IMR-90 (cell line): ENCODE data around the gene CPNE1. TPM values are rescaled to one million over a fixed set of nuclear protein-coding genes. Genes with fewer than 3 reads are reported as not detected.

Source experiments
- ATAC-seq: fragments of 200-7000 bp; cut with Tn5 transposase; 2 replicates; pipeline ENCODE4 v1.9.1; 2020; ENCODE audit warnings: low read depth, mild to moderate bottlenecking, moderate library complexity
- BruUV-seq: library from RNA; stranded (reverse); fragments of 400-500 nt; replicated peaks from 2 replicates; lab custom pipeline; 2021; lab: Mats Ljungman, UMichigan
- CTCF ChIA-PET: fragments of 300-600 bp; formaldehyde crosslinking; extraction: SDS; loops from one replicate; lab custom pipeline; 2021; ENCODE audit warnings: antibody characterized with exemption; lab: Yijun Ruan, JAX
- POLR2A ChIA-PET: fragments of 300-600 bp; sonication (Branson Sonifier 250); formaldehyde crosslinking; loops from one replicate; lab custom pipeline; 2022; ENCODE audit warnings: antibody characterized with exemption; ENCODE audit not compliant: unreplicated experiment; lab: Charles Lee
- DNase-seq: peaks from one replicate; pipeline ENCODE4 v3.0.0; 2013
- H2AFZ ChIP-seq: replicated peaks from 2 replicates; pipeline ENCODE3; 2013; ENCODE audit warnings: low read length, mild to moderate bottlenecking; ENCODE audit not compliant: poor library complexity
- H2AK5ac ChIP-seq: 2 replicates; pipeline ENCODE4 v1.6.1; 2013; ENCODE audit warnings: low read depth, low read length, inconsistent platforms
- H2AK9ac ChIP-seq: replicated peaks from 2 replicates; pipeline ENCODE3; 2013; ENCODE audit warnings: mild to moderate bottlenecking, low read depth, low read length, moderate library complexity; ENCODE audit not compliant: poor library complexity
- H2BK120ac ChIP-seq: 2 replicates; pipeline ENCODE4 v1.6.1; 2013; ENCODE audit warnings: low read depth, low read length, inconsistent platforms
- H2BK15ac ChIP-seq: 3 replicates; pipeline ENCODE4 v1.6.1; 2013; ENCODE audit warnings: low read depth, low read length, inconsistent platforms
- H2BK20ac ChIP-seq: 2 replicates; pipeline ENCODE4 v1.6.1; 2013; ENCODE audit warnings: low read depth, mild to moderate bottlenecking, inconsistent platforms, low read length, moderate library complexity
- H2BK5ac ChIP-seq: 2 replicates; pipeline ENCODE4 v1.6.1; 2013; ENCODE audit warnings: mild to moderate bottlenecking, low read depth, low read length, inconsistent platforms; ENCODE audit not compliant: poor library complexity, severe bottlenecking
- H3K14ac ChIP-seq: replicated peaks from 2 replicates; pipeline ENCODE4 v1.6.1; 2013; ENCODE audit warnings: low read depth, low read length, inconsistent platforms
- H3K18ac ChIP-seq: 2 replicates; pipeline ENCODE4 v1.6.1; 2013; ENCODE audit warnings: low read depth, low read length, control low read depth
- H3K23ac ChIP-seq: 2 replicates; pipeline ENCODE4 v1.6.1; 2013; ENCODE audit warnings: low read depth, low read length, inconsistent platforms
- H3K27ac ChIP-seq: 2 replicates; pipeline ENCODE4 v1.5.1; 2013; ENCODE audit warnings: mild to moderate bottlenecking, control low read depth, low read length; ENCODE audit not compliant: insufficient read depth
- H3K27me3 ChIP-seq: 2 replicates; pipeline ENCODE4 v1.6.1; 2013; ENCODE audit warnings: low read length; ENCODE audit not compliant: control insufficient read depth, insufficient read depth
- H3K36me3 ChIP-seq: 2 replicates; pipeline ENCODE4 v1.6.1; 2013; ENCODE audit warnings: low read length, mixed read lengths; ENCODE audit not compliant: control insufficient read depth, insufficient read depth
- H3K4ac ChIP-seq: 2 replicates; pipeline ENCODE4 v1.6.1; 2013; ENCODE audit warnings: low read depth, low read length, inconsistent platforms
- H3K4me1 ChIP-seq: 2 replicates; pipeline ENCODE4 v1.6.1; 2013; ENCODE audit warnings: low read length, mixed read lengths; ENCODE audit not compliant: control insufficient read depth, insufficient read depth
- H3K4me2 ChIP-seq: 2 replicates; pipeline ENCODE4 v1.6.1; 2013; ENCODE audit warnings: low read depth, mild to moderate bottlenecking, control low read depth, low read length, moderate library complexity
- H3K4me3 ChIP-seq: 2 replicates; pipeline ENCODE4 v1.5.1; 2013; ENCODE audit warnings: low read depth, mild to moderate bottlenecking, control low read depth, low read length, moderate library complexity; ENCODE audit not compliant: insufficient read depth
- H3K56ac ChIP-seq: 2 replicates; pipeline ENCODE4 v1.6.1; 2013; ENCODE audit warnings: low read length, inconsistent platforms; ENCODE audit not compliant: insufficient read depth; ENCODE audit errors: extremely low read depth
- H3K79me1 ChIP-seq, 2 experiments: 2 replicates each; pipeline ENCODE4 v1.6.1; 2013; ENCODE audit warnings: low read length in 2 of 2, inconsistent platforms in 1 of 2, low read depth in 1 of 2
- H3K9ac ChIP-seq: 2 replicates; pipeline ENCODE4 v1.6.1; 2013; ENCODE audit warnings: low read depth, low read length, control low read depth
- H3K9me1 ChIP-seq: 2 replicates; pipeline ENCODE4 v1.6.1; 2013; ENCODE audit warnings: low read length, inconsistent platforms; ENCODE audit not compliant: insufficient read depth
- H3K9me3 ChIP-seq: 2 replicates; pipeline ENCODE4 v1.6.1; 2013; ENCODE audit warnings: low read length; ENCODE audit not compliant: control insufficient read depth, insufficient read depth
- H4K20me1 ChIP-seq: 2 replicates; pipeline ENCODE4 v1.6.1; 2013; ENCODE audit warnings: low read length, inconsistent platforms; ENCODE audit not compliant: insufficient read depth
- H4K5ac ChIP-seq: 2 replicates; pipeline ENCODE4 v1.6.1; 2013; ENCODE audit warnings: mild to moderate bottlenecking, low read depth, low read length, control low read depth
- H4K8ac ChIP-seq, 2 experiments: 2 replicates each; pipeline ENCODE4 v1.6.1; 2013; ENCODE audit warnings: low read depth in 2 of 2, low read length in 2 of 2, control low read depth in 1 of 2, inconsistent platforms in 1 of 2
- H4K91ac ChIP-seq: 2 replicates; pipeline ENCODE4 v1.6.1; 2013; ENCODE audit warnings: low read depth, low read length, inconsistent platforms; ENCODE audit not compliant: insufficient read depth
- CTCF ChIP-seq: conservative IDR thresholded peaks from 2 replicates; pipeline ENCODE4 v1.5.1; 2012; ENCODE audit warnings: mild to moderate bottlenecking, low read depth, low read length, improper control_type of control experiment
- ELK1 ChIP-seq: fragments of 150-350 bp; IDR thresholded peaks from 2 replicates; pipeline ENCODE4 v1.6.1; 2016; ENCODE audit warnings: low read depth, mild to moderate bottlenecking, low read length, moderate library complexity, borderline replicate concordance
- FOS ChIP-seq: fragments of 150-350 bp; IDR thresholded peaks from 2 replicates; pipeline ENCODE4 v1.6.1; 2016; ENCODE audit warnings: low read depth, low read length
- MAFK ChIP-seq: IDR thresholded peaks from 2 replicates; pipeline ENCODE4 v1.6.1; 2012; ENCODE audit warnings: low read depth, low read length, improper control_type of control experiment
- MAZ ChIP-seq: IDR thresholded peaks from 2 replicates; pipeline ENCODE4 v1.6.1; 2012; ENCODE audit warnings: low read depth, mild to moderate bottlenecking, low read length, improper control_type of control experiment, moderate library complexity, borderline replicate concordance
- MXI1 ChIP-seq: IDR thresholded peaks from 2 replicates; pipeline ENCODE4 v1.6.1; 2012; ENCODE audit warnings: low read depth, mild to moderate bottlenecking, low read length, moderate library complexity, borderline replicate concordance
- NFE2L2 ChIP-seq: fragments of 150-350 bp; IDR thresholded peaks from 2 replicates; pipeline ENCODE4 v1.6.1; 2016; ENCODE audit warnings: low read depth, mild to moderate bottlenecking, low read length
- POLR2A ChIP-seq: IDR thresholded peaks from 2 replicates; pipeline ENCODE4 v1.6.1; 2012; ENCODE audit warnings: mild to moderate bottlenecking, low read depth, low read length
- RAD21 ChIP-seq: IDR thresholded peaks from 2 replicates; pipeline ENCODE4 v1.6.1; 2012; ENCODE audit warnings: low read length, improper control_type of control experiment
- RCOR1 ChIP-seq: IDR thresholded peaks from 2 replicates; pipeline ENCODE4 v1.6.1; 2012; ENCODE audit warnings: mild to moderate bottlenecking, low read length, improper control_type of control experiment; ENCODE audit not compliant: insufficient replicate concordance
- SMC3 ChIP-seq: fragments of 150-350 bp; IDR thresholded peaks from 2 replicates; pipeline ENCODE4 v1.6.1; 2016; ENCODE audit warnings: low read depth, mild to moderate bottlenecking, antibody characterized with exemption, low read length, moderate library complexity
- USF2 ChIP-seq: fragments of 150-350 bp; IDR thresholded peaks from 2 replicates; pipeline ENCODE4 v1.6.1; 2017; ENCODE audit warnings: mild to moderate bottlenecking, antibody characterized with exemption, low read length, low read depth
- WGBS, 2 experiments: methylation state at CpG; one replicate each; pipeline versions ENCODE4 v1.1.5 to v1.1.7; 2013; ENCODE audit warnings: missing lambda C conversion rate in 2 of 2; ENCODE audit not compliant: insufficient read length in 1 of 2; ENCODE audit errors: extremely low coverage in 2 of 2; 5-methylcytosine and 5-hydroxymethylcytosine counted together
- dilution Hi-C: fragments of 300-500 bp; cut with HindIII; formaldehyde crosslinking; loops from one replicate; pipeline ENCODE4 v1.14.3; 2018; ENCODE audit warnings: low sequenced_read_pairs; ENCODE audit not compliant: unreplicated experiment
- in situ Hi-C: fragments of 300-500 bp; cut with MboI; formaldehyde crosslinking; loops from 3 replicates; pipeline ENCODE4 v1.14.3; 2019; ENCODE audit warnings: low sequenced_read_pairs, inconsistent platforms, mixed read lengths
- intact Hi-C: fragments of 100-400 bp; cut with micrococcal nuclease; formaldehyde crosslinking; loops from 2 replicates; pipeline ENCODE4 v1.10.0; 2022
- polyA plus RNA-seq, 3 experiments: library from polyadenylated mRNA; depleted of rRNA; stranded (reverse); fragments of >200 nt; gene quantifications; 2 replicates each; pipeline ENCODE4 v1.2.3, GENCODE V29; 2012; ENCODE audit warnings: low replicate concordance in 1 of 3
- total RNA-seq: library from RNA; depleted of rRNA; stranded (reverse); fragments of >200 nt; gene quantifications from 2 replicates; pipeline ENCODE4 v1.2.3, GENCODE V29; 2012

CPNE1 gene
- total and polyA plus RNA-seq, 2 of the 4 experiments (the other 2 are of a cell fraction) = 163 to 165 TPM

GRCh38 chr20:35674921-35675320 lies 10.2 kb upstream of the CPNE1 start:
- no CpG with 5 or more reads among the region's 8 CpGs for WGBS, 2 experiments
- no peaks in the 10 kb centered on the region for H3K9me3 ChIP-seq

More at GRCh38 chr20:35674921-35675320, 10.2 kb upstream of the CPNE1 start:
- H3K23ac ChIP-seq = no peak overlapping the region
- H3K4ac ChIP-seq = no peak overlapping the region
- no peak overlapping the region for H2AFZ ChIP-seq
- in situ Hi-C loops (no loop called here), dilution Hi-C loops (no loop called here), intact Hi-C loops (no loop called here)
- no peaks in the 10 kb centered on the region for H3K79me1 ChIP-seq
- no peak for TF ChIP-seq FOS
- no peak for TF ChIP-seq POLR2A
- no peak for TF ChIP-seq MAZ
- TF ChIP-seq SMC3 = no peak
- no peak for TF ChIP-seq NFE2L2
- no peak for TF ChIP-seq ELK1
- TF ChIP-seq RCOR1 = no peak
- no peak for TF ChIP-seq RAD21
- no peak for TF ChIP-seq MXI1
- TF ChIP-seq MAFK = no peak
- TF ChIP-seq CTCF = no peak
- no peak for TF ChIP-seq USF2
- no peak overlapping the region for H4K5ac ChIP-seq
- CTCF ChIA-PET = no interaction called here
- no peak overlapping the region for H3K4me3 ChIP-seq
- H3K18ac ChIP-seq = no peak overlapping the region
- no peak for DNase-seq
- H2BK5ac ChIP-seq = no peak overlapping the region
- BruUV-seq = no TSS peak
- POLR2A ChIA-PET = no interaction called here
- no peak overlapping the region for H4K8ac ChIP-seq
- no peak overlapping the region for H2BK15ac ChIP-seq
- no peak overlapping the region for H2AK5ac ChIP-seq
- no peaks in the 10 kb centered on the region for H4K20me1 ChIP-seq
- H2BK20ac ChIP-seq = no peak overlapping the region
- H3K14ac ChIP-seq = no peak overlapping the region
- no peak overlapping the region for H3K56ac ChIP-seq
- H3K9me1 ChIP-seq = no peaks in the 10 kb centered on the region
- H2BK120ac ChIP-seq = no peak overlapping the region
- no peak overlapping the region for H3K27ac ChIP-seq
- no peaks in the 10 kb centered on the region for H3K4me1 ChIP-seq
- H3K9ac ChIP-seq = no peak overlapping the region
- no peak overlapping the region for H3K4me2 ChIP-seq
- H3K36me3 ChIP-seq = peaks cover 38% of the 10 kb centered on the region
- H2AK9ac ChIP-seq = no peak overlapping the region
- H3K27me3 ChIP-seq = no peaks in the 10 kb centered on the region
- ATAC-seq = no peak
- H4K91ac ChIP-seq = no peak overlapping the region
